ENCODE data around the gene TLN1. TPM values are rescaled to one million over a fixed set of nuclear protein-coding genes. Genes with fewer than 3 reads are reported as not detected.

The TLN1 gene
- total and polyA plus RNA-seq, 2 of the 8 experiments (the other 6 are each of a cell fraction or from before 2014, with no cell fraction given), result 28.1 to 90.1 TPM

- 82% methylated on average over 11 of the region's 11 CpGs; no CpG with 5 or more reads in 1 of the 2 experiments for WGBS, 2 experiments (ENCODE audit: extremely low coverage in 1 of 2, insufficient coverage in 1 of 2, insufficient read length in 1 of 2, insufficient replicate concordance in 2 of 2, low coverage in 1 of 2, low lambda C conversion rate in 2 of 2, missing lambda C conversion rate in 1 of 2)
- H3K9me3 ChIP-seq (ENCODE audit: insufficient read depth in 2 of 2, low read depth in 1 of 2, low read length in 1 of 2), result no peaks in the 10 kb centered on the region
- no peak overlapping the region; a peak in 1 of 7 replicates for H3K9ac ChIP-seq (replicated peaks in 1 of 4; ENCODE audit: extremely low read depth in 1 of 4, low read depth in 3 of 4, low read length in 3 of 4)
- no peak overlapping the region for H2BK12ac ChIP-seq (ENCODE audit: low read depth, low read length)
- H3K36me3 ChIP-seq (ENCODE audit: control insufficient read depth in 2 of 4, insufficient read depth in 4 of 4, low read length in 3 of 4), result peaks cover 14 to 46% (median 33%) of the 10 kb centered on the region in 4 experiments
- no peak overlapping the region for H2BK20ac ChIP-seq (ENCODE audit: low read length)
- FAIRE-seq (no peak), DNase-seq (ENCODE audit: low read depth in 1 of 2, low spot score in 2 of 2) (no peak)
- POLR2A ChIA-PET (ENCODE audit: partially characterized antibody), result interaction anchor here (0.8 to 8.4 kb wide), 7 partner anchors 8 to 42 kb away, joined by 4 to 55 read pairs (median 6); partner anchors contain the start of gene ARHGEF39
- 0 out of 2 replicates have a peak overlapping the region, but pooled peaks have one; percentile 30 for H4K8ac ChIP-seq (ENCODE audit: extremely low read depth, insufficient read depth, low read length)
- H3K4me1 ChIP-seq (replicated peaks in 1 of 4; ENCODE audit: control insufficient read depth in 3 of 4, insufficient read depth in 4 of 4, low read length in 3 of 4), result peaks cover 6 to 17% (median 8%) of the 10 kb centered on the region in 4 experiments; a peak in 6 of 7 replicates
- H2BK5ac ChIP-seq (ENCODE audit: low read depth, low read length), result no peak overlapping the region
- H3K23ac ChIP-seq (ENCODE audit: insufficient read length), result no peak overlapping the region
- H3K79me1 ChIP-seq (ENCODE audit: low read depth, low read length), result peaks cover 2% of the 10 kb centered on the region; the same call in 1 of the 2 replicates
- H3K18ac ChIP-seq (ENCODE audit: extremely low read depth, low read length), result no peak overlapping the region
- no peaks in the 10 kb centered on the region for H3K27me3 ChIP-seq (replicated peaks in 1 of 4; ENCODE audit: control insufficient read depth in 3 of 4, extremely low read depth in 1 of 4, insufficient read depth in 3 of 4, low read length in 3 of 4)
- no peak overlapping the region for H2BK120ac ChIP-seq (replicated peaks; ENCODE audit: low read depth, low read length)
- H3K56ac ChIP-seq (replicated peaks; ENCODE audit: insufficient read length, low read depth, low read length), result no peak overlapping the region
- no peak overlapping the region for H3K4ac ChIP-seq (replicated peaks; ENCODE audit: insufficient read length, low read depth, low read length)
- no peak overlapping the region for H3K14ac ChIP-seq (ENCODE audit: insufficient read length)
- no peak overlapping the region for H4K5ac ChIP-seq (ENCODE audit: insufficient read length, low read depth, low read length)
- CTCF ChIA-PET (ENCODE audit: partially characterized antibody), result interaction anchor here (0.7 to 14.1 kb wide), 9 partner anchors 9 to 985 kb away, joined by 3 to 347 read pairs (median 7); partner anchors contain the start of genes ARHGEF39, CCDC107 and RMRP
- no peak overlapping the region for H4K91ac ChIP-seq (replicated peaks; ENCODE audit: insufficient read length, low read length)
- H3K4me3 ChIP-seq (ENCODE audit: extremely low read depth in 1 of 4, insufficient read depth in 2 of 4, low read depth in 3 of 4, low read length in 4 of 4), result no peak overlapping the region
- H2BK15ac ChIP-seq (ENCODE audit: low read length), result no peak overlapping the region
- peaks cover 12% of the 10 kb centered on the region for H3K23me2 ChIP-seq (ENCODE audit: low read depth, low read length)
- no peak overlapping the region for H2AK5ac ChIP-seq (ENCODE audit: low read depth, low read length)
- no peak overlapping the region for H3K27ac ChIP-seq (ENCODE audit: low read depth, low read length)
- H3K4me2 ChIP-seq (ENCODE audit: insufficient read depth in 1 of 2, low read depth in 2 of 2, low read length in 2 of 2), result no peak overlapping the region
- H4K20me1 ChIP-seq (replicated peaks in 1 of 2; ENCODE audit: control insufficient read depth in 1 of 2, insufficient read depth in 2 of 2, low read length in 2 of 2), result peaks cover 9 to 10% of the 10 kb centered on the region in 2 experiments
- H3K79me2 ChIP-seq (ENCODE audit: control insufficient read depth in 1 of 2, insufficient read depth in 2 of 2, low read length in 2 of 2), result peaks cover 0 to 21% of the 10 kb centered on the region in 2 experiments; a peak in 2 of 4 replicates
- H2AFZ ChIP-seq (ENCODE audit: low read length), result no peak overlapping the region
- TF ChIP-seq PHF8 (conservative IDR thresholded peaks at IDR 0.05; ENCODE audit: low read depth, low read length) (no peak), EZH2 (IDR thresholded peaks at IDR 0.05; ENCODE audit: low read depth, low read length, severe bottlenecking) (no peak), CTBP2 (IDR thresholded peaks at IDR 0.05; ENCODE audit: borderline replicate concordance, insufficient read depth, insufficient read length, low read length) (no peak), SP1 (IDR thresholded peaks at IDR 0.05; ENCODE audit: low read depth, low read length) (no peak), TAF1 (IDR thresholded peaks at IDR 0.05; ENCODE audit: low read depth, low read length) (no peak), ASH2L (IDR thresholded peaks at IDR 0.05; ENCODE audit: low read length) (no peak), TEAD4 (IDR thresholded peaks at IDR 0.05; ENCODE audit: low read depth, low read length) (no peak), FOSL1 (IDR thresholded peaks at IDR 0.05; ENCODE audit: insufficient read depth, low read depth, low read length) (no peak), E2F6 (IDR thresholded peaks at IDR 0.05) (no peak), CHD2 (IDR thresholded peaks at IDR 0.05; ENCODE audit: low read length) (no peak), CHD1 (IDR thresholded peaks at IDR 0.05; ENCODE audit: low read depth, low read length) (no peak)
These were observed 45.5 kb downstream of the TLN1 start for GRCh38 chr9:35686222-35687203.
